ENCODE data around the gene VAPA. TPM values are rescaled to one million over a fixed set of nuclear protein-coding genes. Genes with fewer than 3 reads are reported as not detected.
A peak's percentile ranks its signal among the peaks of the same experiment; 100 is the strongest.

Gene VAPA
- total and polyA plus RNA-seq, 9 of the 15 experiments (the other 6 are each of a cell fraction or from before 2014, with no cell fraction given), result 219 to 902 (median 526) TPM

- TF ChIP-seq C11orf30 (IDR thresholded peaks at IDR 0.05; ENCODE audit: low read depth) (no peak), POLR2AphosphoS5 (IDR thresholded peaks at IDR 0.05; ENCODE audit: control insufficient read depth, insufficient read depth, low read depth, low read length) (no peak), KLF6 (CRISPR knock-in tag; IDR thresholded peaks at IDR 0.05; ENCODE audit: borderline replicate concordance) (peak; percentile 78), MXI1 (IDR thresholded peaks at IDR 0.05; ENCODE audit: low read depth, low read length) (no peak), ZNF134 (CRISPR knock-in tag; conservative IDR thresholded peaks at IDR 0.05) (peak; percentile 53; the same call in 1 of the 2 replicates), SNRNP70 (optimal IDR thresholded peaks at IDR 0.05; ENCODE audit: low read depth, low read length) (no peak), MED1 (CRISPR knock-in tag; IDR thresholded peaks at IDR 0.05; ENCODE audit: borderline replicate concordance) (no peak), CHD7 (IDR thresholded peaks at IDR 0.05; ENCODE audit: low read depth, low read length) (no peak), CREB3 (tag; conservative IDR thresholded peaks at IDR 0.05; ENCODE audit: low read depth) (peak; percentile 76), ZBTB17 (CRISPR knock-in tag; IDR thresholded peaks at IDR 0.05) (peak; percentile 63; the same call in 1 of the 2 replicates), RBM17 (IDR thresholded peaks at IDR 0.05; ENCODE audit: borderline replicate concordance, low read depth, low read length) (no peak), SMAD4 (CRISPR knock-in tag; conservative IDR thresholded peaks at IDR 0.05) (peak; percentile 85), ZNF143 (CRISPR knock-in tag; IDR thresholded peaks at IDR 0.05) (no peak), NFE2L1 (tag; IDR thresholded peaks at IDR 0.05; ENCODE audit: borderline replicate concordance, low read depth) (no peak)
These were observed 35.0 kb upstream of the VAPA start (continued) for GRCh38 chr18:9878783-9879242.
